HG03460 (cell line): ENCODE results near the gene CTNND2.

Experiments used
- ATAC-seq: cut with Tn5 transposase; IDR thresholded peaks from one replicate; pipeline ENCODE4 v1.9.1; 2021; ENCODE audit not compliant: unreplicated experiment

CTNND2 gene

DNA sequence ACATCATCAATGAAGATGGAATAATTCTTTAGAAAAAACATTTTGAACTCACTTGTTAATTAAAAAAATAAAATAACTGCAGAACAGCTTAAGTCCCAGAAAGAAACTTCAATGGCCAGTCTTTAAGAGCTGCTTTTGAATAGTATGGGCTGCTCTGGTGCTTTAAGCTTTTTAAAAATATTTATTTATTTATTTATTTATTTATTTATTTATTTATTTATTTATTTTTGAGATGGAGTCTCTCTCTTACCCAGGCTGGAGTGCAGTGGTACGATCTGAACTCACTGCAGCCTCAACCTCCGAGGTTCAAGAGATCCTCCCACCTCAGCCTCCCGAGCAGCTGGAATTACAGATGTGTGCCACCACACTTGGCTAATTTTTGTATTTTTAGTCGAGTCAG is 626.9 kb downstream of the CTNND2 start:
- no peak for ATAC-seq

- ATAC-seq = no peak
Observed at GRCh38 chr5:11273180-11273903, 630.9 kb downstream of the CTNND2 start.

DNA sequence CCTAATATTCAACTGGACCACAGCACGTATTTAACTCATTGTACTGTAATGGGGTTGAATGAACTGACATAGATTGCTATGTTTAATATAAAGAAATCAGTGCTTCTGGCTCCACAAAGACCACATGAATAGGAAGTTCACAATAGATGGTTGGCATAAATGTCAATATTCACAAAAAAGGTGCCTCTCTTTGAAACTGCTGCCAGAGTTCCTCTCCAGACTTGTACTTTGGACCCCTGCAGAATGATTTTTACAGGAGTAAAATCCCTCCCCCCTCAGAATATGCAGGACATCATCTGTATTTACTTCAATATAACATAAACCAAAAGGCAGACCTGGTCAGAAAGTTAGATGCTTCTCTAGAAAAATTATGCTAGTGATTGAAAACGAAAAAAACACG is 634.7 kb downstream of the CTNND2 start:
- no peak for ATAC-seq

DNA sequence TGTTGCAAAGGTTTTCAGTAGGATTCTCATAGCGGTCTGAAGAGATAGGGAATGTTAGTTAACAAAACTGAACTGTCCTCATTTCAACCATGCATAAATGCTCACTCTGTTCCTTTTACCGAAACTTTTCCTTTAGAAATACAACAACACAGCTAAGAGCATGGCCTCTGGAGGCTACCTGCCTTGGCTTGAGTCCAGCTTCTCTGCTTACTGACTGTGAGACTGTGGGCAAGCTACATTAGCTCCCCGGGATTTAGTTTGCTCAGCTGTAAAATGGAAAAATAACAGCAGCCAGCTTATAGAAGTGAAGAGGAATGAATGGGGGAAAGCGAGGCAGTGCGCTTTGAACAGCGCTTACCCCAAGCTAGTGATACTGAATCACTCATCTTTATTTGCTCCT is 635.4 kb downstream of the CTNND2 start:
- no peak for ATAC-seq

- no peak for ATAC-seq
Observed at GRCh38 chr5:11266331-11266730, 637.9 kb downstream of the CTNND2 start.

DNA sequence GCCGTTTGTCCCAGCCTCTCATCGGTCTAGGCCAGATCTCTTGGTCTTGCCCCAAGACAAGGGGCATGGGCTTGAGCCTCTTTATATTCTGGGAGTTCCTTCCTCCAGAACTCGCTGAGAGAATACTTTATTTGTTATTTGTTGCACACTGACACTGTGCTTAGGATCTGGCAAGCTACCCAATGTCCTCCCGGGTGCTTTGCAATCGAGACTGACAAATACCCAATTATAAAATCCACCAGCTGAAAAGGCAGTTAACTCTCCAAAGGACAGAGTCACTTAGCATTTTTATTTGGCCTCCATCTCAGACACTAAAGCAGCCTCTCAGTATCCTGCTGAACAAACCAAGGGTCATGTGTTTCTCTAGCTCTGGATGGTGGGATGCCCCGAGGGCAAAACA is 643.0 kb downstream of the CTNND2 start:
- no peak for ATAC-seq

DNA sequence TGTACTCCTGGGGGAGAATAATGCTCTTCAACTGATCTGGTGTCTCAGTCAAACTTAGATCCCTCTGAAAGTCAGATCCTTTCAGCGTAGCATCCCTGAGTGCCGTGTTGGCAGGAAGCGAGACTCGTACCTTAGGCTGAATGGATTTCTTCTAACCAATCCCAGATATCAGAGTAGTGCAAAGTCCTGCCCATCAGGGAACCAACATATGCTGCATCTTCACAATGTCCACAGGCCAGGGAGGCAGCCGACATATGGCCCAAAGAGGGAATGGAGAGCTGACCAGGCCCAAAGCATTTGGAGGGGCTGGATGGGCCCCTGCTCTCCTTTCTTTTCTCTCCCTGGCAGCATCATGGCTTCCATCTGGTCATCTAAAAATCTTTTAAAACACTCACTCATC is 646.2 kb downstream of the CTNND2 start:
- ATAC-seq = no peak

GRCh38 chr5:11252523-11252922 is 651.7 kb downstream of the CTNND2 start:
- ATAC-seq = no peak

GRCh38 chr5:11252075-11252474 is 652.2 kb downstream of the CTNND2 start:
- no peak for ATAC-seq

DNA sequence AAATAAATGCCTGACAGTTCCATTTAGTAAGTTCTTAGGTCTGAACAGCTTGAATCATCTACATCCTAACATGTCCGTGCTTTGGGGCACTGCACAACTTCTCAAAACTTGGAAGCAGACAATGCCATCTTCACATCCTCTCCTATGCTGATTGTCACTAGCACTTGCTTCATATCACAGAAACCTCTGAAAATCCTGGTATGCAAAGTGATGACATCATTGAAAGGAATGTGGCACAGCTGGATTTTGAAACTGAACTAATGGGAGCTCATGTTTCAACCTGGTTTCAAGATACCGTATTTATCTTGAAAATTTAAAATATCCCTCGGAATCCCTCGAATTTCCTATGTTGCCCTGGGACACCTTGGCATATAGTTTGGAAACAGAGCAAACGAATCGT is 653.0 kb downstream of the CTNND2 start:
- ATAC-seq = no peak

GRCh38 chr5:11248966-11249365 is 655.3 kb downstream of the CTNND2 start:
- no peak for ATAC-seq

DNA sequence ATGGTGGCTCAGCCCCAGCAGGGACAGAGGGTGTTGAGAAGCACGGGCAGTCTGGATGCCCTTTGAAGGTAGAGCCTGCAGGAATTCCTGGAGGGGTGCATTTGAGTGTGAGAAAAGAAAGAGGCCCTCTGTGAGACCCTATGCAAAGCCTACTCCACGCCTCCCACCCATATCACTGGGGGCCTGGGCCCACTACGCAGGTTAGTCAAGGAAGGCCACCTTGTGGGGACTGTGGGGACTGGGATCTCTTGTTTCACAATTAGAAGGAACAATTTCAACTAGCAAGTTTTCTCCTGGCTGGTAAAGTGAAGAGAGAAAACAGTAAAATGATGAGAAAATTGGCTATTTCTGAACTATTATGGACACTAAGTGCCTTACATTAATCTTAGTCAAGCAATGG is 657.0 kb downstream of the CTNND2 start:
- no peak for ATAC-seq

GRCh38 chr5:11240293-11241190 is 663.7 kb downstream of the CTNND2 start:
- ATAC-seq = no peak

GRCh38 chr5:11239261-11240015 is 664.8 kb downstream of the CTNND2 start:
- ATAC-seq = no peak

DNA sequence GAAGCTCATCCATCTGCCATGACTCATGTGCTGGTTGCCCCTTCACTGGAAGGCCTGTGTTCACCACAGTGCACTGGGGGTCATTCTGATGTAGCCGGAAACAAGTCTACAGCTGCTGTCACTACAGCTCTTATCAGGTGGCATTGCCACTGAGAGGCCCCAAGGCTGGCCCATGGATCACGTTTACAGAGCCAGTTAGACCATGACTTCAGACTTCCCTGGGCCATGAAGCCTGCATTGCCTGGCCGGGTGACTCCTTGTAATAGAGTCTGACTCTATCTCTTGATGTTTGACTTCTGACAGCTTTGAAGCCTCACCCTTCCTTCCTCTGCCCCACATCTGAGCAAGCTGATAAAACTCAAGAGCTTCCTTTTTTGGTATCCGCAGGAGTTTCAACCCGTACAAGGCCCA is 669.7 kb downstream of the CTNND2 start:
- ATAC-seq = no peak

DNA sequence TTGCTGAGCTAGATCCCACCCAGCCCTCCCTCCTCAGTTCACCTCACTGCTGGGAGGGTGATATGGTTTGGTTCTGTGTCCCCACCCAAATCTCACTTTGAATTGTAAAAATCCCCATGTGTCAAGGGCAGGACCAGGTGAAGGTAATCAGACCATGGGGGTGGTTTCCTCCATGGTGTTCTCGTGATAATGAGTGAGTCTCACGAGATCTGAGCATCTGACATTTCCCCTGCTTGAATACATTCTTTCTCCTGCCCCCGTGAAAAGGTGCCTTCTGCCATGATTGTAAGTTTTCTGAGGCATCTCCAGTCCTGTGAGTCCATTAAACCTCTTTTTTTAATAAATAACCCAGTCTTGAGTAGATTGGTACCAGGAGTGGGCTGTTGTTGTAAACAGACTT is 673.4 kb downstream of the CTNND2 start:
- no peak for ATAC-seq

DNA sequence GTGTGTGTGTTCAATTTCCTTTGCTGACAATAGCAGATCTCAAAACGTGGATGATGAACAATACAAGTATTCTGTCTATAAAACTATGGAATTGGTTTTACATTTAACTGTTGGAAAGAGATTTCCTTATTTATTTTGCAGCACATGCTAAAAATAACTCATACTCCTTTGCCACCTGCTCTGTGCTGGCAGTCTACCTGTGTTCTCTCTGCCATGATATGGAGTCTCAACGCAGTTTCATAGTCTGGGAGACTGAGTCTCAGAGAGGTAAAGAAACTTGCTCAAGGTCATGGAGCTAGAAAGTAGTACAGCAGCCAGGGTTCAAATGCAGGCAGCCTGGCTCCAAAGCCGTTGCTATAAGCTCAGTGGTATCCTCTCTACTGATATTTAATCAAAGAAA is 677.2 kb downstream of the CTNND2 start:
- ATAC-seq = no peak

- ATAC-seq = no peak
Observed at GRCh38 chr5:11224436-11225187, 679.6 kb downstream of the CTNND2 start.

DNA sequence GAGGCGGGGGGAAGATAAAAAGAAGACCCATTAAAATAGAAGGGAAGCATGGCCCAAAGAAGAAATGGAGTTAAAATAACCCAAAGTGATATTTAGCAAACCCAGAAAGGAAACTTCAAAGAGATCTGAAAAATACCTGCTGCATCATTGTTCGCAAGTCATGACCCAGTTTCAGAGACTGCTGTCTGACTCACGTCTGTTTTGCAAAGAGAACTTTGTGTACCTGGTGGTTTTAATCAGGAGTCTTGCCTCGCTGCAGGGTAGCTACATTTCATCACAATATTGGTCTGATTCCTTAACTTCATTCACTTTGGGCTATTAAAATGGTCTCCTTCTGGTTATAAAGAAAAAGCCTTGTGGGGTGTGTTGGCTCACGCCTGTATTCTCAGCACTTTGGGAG is 682.1 kb downstream of the CTNND2 start:
- no peak for ATAC-seq

DNA sequence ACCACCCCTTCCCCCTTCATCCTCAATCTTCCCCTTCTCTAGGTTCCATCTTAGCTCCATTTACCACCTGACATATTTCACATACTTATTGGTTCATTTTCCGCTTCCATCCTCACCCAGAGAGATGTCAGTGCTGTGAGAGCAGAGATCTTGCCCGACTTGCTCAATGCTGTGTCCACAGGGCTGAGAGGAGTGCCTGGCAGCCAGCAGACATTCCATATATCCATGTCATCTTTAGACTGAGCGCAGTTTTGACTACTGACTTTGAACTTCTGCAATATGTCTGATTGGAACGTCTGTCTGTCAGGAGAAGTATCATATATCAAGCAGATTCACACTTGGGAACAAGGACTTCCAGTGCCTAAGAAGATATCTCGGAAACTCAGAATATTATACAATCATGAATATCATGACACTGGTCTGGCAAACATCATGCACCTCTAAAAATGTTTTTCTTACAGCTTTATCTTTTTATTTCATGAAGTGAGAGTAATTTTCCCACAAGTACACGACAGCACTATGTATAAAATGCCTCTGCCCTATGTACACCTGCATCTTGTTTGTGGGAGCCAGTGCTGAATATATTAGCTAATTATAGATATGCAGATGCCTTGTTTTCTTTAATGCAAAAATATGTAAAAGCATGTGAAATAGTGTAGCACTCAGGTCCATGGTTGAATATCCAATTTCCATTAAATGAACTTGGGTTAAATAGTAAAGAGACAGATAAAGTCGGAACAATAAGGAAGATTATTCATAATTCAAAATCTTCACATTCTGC is 689.2 kb downstream of the CTNND2 start:
- no peak for ATAC-seq
